ENCODE measurements around the gene SMC1B.

DNA sequence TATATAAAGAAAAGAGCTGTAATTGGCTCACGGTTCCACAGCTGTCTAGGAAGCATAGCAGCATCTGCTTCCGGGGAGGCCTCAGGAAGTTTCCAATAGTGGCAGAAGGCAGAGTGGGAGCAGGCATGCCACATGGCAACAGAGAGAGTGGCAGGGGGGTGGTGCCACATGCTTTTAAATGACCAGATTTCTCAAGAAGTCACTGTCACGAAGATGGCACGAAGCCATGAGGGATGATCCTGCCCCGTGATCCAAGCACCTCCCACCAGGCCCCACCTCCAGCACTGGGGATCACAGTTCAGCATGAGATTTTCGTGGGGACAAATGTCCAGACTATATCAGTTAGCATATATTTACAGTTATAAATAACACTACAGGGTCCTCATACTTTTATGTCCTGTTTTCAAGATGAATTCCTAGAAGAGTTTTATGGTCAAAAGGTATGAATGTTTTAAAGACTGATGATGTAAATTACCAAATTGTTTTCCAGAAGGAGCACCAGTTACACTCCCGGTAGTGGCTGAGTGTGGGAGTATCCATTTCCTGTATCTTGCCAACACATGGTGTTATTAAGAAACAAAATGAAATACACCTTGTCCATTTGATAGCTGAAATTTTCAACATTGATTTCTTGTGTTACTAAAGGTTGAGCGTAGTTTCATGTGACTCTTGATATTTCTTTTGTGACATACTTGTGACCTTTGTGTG lies 84.4 kb downstream of the SMC1B start:
- TF ChIP-seq, protein P1, sequence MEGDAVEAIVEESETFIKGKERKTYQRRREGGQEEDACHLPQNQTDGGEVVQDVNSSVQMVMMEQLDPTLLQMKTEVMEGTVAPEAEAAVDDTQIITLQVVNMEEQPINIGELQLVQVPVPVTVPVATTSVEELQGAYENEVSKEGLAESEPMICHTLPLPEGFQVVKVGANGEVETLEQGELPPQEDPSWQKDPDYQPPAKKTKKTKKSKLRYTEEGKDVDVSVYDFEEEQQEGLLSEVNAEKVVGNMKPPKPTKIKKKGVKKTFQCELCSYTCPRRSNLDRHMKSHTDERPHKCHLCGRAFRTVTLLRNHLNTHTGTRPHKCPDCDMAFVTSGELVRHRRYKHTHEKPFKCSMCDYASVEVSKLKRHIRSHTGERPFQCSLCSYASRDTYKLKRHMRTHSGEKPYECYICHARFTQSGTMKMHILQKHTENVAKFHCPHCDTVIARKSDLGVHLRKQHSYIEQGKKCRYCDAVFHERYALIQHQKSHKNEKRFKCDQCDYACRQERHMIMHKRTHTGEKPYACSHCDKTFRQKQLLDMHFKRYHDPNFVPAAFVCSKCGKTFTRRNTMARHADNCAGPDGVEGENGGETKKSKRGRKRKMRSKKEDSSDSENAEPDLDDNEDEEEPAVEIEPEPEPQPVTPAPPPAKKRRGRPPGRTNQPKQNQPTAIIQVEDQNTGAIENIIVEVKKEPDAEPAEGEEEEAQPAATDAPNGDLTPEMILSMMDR (IDR thresholded peaks at IDR 0.05) = no peak
- TF ChIP-seq POLR2A (IDR thresholded peaks at IDR 0.05) = no peak
- no peak for TF ChIP-seq POLR2AphosphoS5 (IDR thresholded peaks at IDR 0.05)

Data from gastroesophageal sphincter (tissue), 3 donors.